HEK293 (cell line): ENCODE data around the gene ZNF319.

Experiments
- CTCF ChIP-seq: fragments of 450-650 bp; formaldehyde crosslinking; IDR thresholded peaks from 2 replicates; pipeline ENCODE4 v1.5.1; 2016; ENCODE audit warnings: missing biosample characterization, missing genetic modification characterization
- ZNF580 ChIP-seq: fragments of 450-650 bp; formaldehyde crosslinking; IDR thresholded peaks from 2 replicates; pipeline ENCODE4 v1.5.1; 2016; ENCODE audit warnings: missing biosample characterization, missing genetic modification characterization

- TF ChIP-seq ZNF580 (tag by site-specific recombination) (no peak), CTCF (tag by site-specific recombination) (no peak)
These were observed 14.3 kb downstream of the ZNF319 start for GRCh38 chr16:57986196-57986595.
